ENCODE measurements around the gene PRRX2.

PRRX2 gene

DNA sequence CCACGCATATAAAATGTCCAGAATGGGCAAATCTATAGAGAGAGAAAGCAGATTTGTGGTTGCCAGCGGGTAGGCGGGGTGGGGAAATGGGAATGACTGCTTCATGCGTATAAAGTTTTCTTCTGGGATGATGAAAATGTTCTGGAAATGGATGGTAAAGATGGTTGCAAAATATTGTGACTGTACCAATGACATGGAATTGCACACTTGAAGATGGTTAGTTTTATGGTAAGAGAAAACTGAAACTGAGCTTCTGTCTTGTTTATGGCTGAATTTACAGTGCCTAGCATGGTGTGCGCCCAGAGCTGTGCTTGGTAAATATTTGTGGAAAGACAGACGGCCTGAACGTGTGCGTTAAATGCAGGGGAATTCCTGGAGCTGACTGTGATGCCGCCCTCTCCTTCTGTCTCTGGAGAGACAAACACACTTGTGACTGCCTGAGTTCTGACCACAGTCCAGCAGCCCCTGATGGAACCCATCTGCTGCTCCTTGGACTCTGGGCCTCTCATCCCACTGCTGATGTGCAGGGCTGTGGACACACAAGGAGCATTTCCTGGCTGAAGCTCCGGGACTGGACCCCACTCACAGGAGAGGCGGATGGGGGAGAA, 96.0 kb downstream of the PRRX2 start:
- DNase-seq (ENCODE audit: low read depth) = peak; percentile 73

DNA sequence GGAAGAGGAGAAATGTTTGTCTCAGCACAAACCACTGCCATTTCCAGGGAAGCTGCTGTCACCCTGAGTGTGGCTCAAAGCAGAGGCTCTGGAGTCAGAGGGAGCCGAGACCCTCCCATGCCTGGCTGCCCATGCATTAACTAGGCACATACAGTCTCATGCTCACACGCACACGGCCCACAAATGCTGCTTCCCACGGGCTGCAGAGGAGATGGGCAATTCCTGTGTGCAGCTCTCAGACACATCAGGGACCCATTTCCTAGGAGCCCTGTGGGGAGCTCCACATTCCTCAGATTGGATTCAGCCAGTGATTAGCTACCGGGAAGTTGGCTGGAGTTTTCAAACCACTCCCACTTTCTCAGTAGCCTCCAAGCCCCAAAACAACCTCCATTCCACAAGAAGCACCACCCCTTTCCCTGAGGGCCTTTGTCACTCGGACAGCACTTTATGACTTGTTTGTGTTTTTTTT, 96.5 kb downstream of the PRRX2 start:
- peak; percentile 84 for DNase-seq (ENCODE audit: low read depth)

DNA sequence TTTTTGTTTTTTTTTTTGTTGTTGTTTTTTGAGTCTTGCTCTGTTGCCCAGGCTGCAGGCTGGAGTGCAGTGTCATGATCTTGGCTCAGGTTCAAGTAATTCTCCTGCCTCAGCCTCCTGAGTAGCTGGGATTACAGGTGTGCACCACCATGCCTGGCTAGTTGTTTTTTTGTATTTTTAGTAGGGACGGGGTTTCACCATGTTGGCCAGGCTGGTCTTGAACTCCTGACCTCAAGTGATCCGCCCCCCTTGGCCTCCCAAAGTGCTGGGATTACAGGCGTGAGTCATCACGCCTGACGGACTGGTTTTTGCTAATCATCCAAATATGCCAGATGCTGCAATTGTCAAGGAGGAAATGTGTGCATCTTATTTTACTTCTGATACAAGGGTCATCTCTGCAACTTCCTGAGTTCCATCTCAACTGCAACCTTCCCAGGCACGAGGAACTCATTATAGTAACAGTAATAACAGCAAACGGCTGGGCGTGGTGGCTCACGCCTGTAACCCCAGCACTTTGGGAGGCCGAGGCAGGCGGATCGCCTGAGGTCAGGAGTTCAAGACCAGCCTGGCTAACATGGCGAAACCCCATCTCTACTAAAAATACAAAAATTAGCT, 97.0 kb downstream of the PRRX2 start:
- DNase-seq (ENCODE audit: low read depth) = peak; percentile 97

DNA sequence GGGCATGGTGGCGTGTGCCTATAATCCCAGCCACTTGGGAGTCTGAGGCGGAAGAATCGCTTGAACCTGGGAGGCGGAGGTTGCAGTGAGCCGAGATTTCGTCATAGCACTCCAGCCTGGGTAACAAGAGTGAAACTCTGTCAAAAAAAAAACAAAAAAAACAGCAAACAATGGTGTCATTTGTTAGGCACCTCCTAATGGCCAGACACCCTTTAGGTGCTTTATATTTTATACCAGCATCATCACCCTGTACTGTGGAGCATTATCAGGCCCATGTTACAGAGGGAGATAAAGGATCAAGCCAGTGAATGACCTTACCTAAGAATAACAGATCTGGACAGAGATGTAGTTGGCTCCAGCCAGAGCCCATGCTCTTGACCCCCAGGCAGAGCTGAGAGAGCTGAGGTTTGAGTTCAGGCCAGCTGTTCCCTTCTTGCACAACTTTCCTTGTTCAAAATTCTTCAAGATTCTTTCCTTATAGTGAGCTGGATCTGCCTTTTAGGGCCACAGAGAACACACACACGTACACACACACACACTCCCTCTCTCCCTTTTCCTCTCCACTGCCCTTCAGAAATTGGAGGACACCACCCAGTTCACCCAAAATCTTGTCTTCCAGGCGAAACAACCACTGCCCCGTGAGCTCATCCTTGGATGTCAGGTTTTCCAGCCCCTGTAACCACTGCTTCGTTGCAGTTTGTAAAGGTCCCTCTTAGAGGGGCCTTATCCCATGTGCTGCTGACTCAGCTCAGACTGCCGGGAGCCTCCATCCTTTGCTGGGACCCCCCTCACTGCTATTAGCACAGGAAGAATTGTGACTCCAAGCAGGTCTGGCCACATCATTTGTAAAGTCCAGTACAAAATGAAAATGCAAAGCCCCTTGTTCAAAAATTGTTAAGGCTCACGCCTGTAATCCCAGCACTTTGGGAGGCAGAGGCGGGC, 97.8 kb downstream of the PRRX2 start:
- DNase-seq (ENCODE audit: low read depth) = peak; percentile 60

DNA sequence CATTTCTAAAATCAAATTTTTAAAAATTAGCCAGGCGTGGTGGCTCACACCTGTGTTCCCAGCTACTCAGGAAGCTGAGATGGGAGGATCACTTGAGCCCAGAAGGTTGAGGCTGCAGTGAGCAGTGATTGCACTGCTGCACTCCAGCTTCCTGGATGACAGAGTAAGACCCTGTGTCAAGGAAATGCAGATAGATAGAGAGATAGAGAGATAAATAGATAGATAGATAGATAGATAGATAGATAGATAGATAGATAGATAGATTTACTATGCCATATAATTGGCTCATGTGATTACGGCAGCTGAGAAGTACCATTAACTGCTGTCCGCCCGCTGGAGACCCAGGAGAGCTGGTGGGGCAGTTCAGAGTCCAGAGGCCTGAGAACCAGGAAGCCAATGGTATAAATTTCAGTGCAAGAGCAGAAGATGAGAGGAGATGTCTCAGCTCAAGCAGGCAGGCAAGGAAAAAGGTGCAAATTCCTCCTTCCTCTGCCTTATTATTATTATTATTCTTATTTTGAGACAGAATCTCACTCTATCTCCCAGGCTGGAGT, 100.4 kb downstream of the PRRX2 start:
- DNase-seq (ENCODE audit: low read depth) = no peak

GRCh38 chr9:129768486-129768885, 103.0 kb downstream of the PRRX2 start:
- DNase-seq (ENCODE audit: low read depth) = no peak

- DNase-seq (ENCODE audit: low read depth) = no peak
These were observed 104.2 kb downstream of the PRRX2 start for GRCh38 chr9:129769669-129770068.

- DNase-seq (ENCODE audit: low read depth) = no peak
These were observed 105.3 kb downstream of the PRRX2 start for GRCh38 chr9:129770741-129771140.

Data from GM04503 (cell line).